ENCODE data around the gene ZCCHC7. TPM values are rescaled to one million over a fixed set of nuclear protein-coding genes. Genes with fewer than 3 reads are reported as not detected.

ZCCHC7 gene
- total RNA-seq, 4 donors from 2014 or later = 4.8 to 11.2 (median 6.9) TPM

- in situ Hi-C loops (cut with MboI; ENCODE audit: low sequenced_read_pairs in 4 of 4) = no loop called here
- no peak for TF ChIP-seq POLR2A (IDR thresholded peaks at IDR 0.05)
- TF ChIP-seq, protein P1, sequence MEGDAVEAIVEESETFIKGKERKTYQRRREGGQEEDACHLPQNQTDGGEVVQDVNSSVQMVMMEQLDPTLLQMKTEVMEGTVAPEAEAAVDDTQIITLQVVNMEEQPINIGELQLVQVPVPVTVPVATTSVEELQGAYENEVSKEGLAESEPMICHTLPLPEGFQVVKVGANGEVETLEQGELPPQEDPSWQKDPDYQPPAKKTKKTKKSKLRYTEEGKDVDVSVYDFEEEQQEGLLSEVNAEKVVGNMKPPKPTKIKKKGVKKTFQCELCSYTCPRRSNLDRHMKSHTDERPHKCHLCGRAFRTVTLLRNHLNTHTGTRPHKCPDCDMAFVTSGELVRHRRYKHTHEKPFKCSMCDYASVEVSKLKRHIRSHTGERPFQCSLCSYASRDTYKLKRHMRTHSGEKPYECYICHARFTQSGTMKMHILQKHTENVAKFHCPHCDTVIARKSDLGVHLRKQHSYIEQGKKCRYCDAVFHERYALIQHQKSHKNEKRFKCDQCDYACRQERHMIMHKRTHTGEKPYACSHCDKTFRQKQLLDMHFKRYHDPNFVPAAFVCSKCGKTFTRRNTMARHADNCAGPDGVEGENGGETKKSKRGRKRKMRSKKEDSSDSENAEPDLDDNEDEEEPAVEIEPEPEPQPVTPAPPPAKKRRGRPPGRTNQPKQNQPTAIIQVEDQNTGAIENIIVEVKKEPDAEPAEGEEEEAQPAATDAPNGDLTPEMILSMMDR (IDR thresholded peaks at IDR 0.05 in 4 of 5, conservative IDR thresholded peaks at IDR 0.05 in 1 of 5) = no peak
- intact Hi-C loops (cut with DNase I; ENCODE audit: low total_unique reads) = no loop called here
These were observed 101.2 kb downstream of the ZCCHC7 start for GRCh38 chr9:37221489-37222106.

GRCh38 chr9:37229455-37229854, 109.1 kb downstream of the ZCCHC7 start:
- TF ChIP-seq, protein P1 (IDR thresholded peaks at IDR 0.05 in 4 of 5, conservative IDR thresholded peaks at IDR 0.05 in 1 of 5) = no peak
- TF ChIP-seq POLR2A (IDR thresholded peaks at IDR 0.05) = no peak
- no peaks in the 10 kb centered on the region for H3K4me1 ChIP-seq
- in situ Hi-C loops (cut with MboI; ENCODE audit: low sequenced_read_pairs in 4 of 4) = no loop called here
- H3K9me3 ChIP-seq = no peaks in the 10 kb centered on the region
- no peak overlapping the region for H3K27ac ChIP-seq
- no peaks in the 10 kb centered on the region for H3K36me3 ChIP-seq
- ATAC-seq (no peak), DNase-seq (no peak)
- H3K27me3 ChIP-seq = no peaks in the 10 kb centered on the region
- intact Hi-C loops (cut with DNase I; ENCODE audit: low total_unique reads) = loop anchor here (5.0 kb wide), 1 partner anchor 37 kb away; no protein-coding TSS in a partner anchor
- H3K4me3 ChIP-seq = no peak overlapping the region

More at GRCh38 chr9:37221489-37222106, 101.2 kb downstream of the ZCCHC7 start:
- H3K9me3 ChIP-seq = no peaks in the 10 kb centered on the region
- H3K4me1 ChIP-seq = no peaks in the 10 kb centered on the region
- no peaks in the 10 kb centered on the region for H3K27me3 ChIP-seq
- ATAC-seq = no peak
- no peak for DNase-seq
- H3K4me3 ChIP-seq = no peak overlapping the region
- H3K27ac ChIP-seq = no peak overlapping the region
- no peaks in the 10 kb centered on the region for H3K36me3 ChIP-seq

DNA sequence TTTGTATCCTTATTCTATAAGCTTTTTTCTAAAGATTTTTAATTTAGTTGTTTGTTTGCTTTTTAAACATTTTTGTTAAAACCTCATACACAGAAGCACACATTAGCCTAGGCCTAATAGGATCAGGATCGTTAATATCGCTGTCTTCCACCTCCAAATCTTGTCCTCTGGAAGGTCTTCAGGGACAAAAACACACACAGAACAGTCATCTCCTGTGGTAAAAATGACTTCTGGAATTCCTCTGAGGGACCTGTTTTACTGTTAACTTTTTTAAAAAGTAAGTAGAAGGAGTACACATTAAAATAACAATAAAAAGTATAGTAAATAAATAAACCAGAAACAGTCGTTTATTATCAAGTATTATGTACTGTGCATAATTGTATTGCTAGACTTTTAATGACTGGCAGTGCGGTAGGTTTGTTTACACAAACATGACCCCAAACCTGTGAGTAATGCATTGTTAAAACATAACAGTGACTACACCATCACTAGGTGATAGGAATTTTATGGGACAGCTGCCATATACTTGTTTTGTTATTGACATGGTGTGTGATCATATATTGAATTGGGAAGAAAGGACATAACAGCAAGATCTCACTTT, 109.6 kb downstream of the ZCCHC7 start:
- DNase-seq = no peak

DNA sequence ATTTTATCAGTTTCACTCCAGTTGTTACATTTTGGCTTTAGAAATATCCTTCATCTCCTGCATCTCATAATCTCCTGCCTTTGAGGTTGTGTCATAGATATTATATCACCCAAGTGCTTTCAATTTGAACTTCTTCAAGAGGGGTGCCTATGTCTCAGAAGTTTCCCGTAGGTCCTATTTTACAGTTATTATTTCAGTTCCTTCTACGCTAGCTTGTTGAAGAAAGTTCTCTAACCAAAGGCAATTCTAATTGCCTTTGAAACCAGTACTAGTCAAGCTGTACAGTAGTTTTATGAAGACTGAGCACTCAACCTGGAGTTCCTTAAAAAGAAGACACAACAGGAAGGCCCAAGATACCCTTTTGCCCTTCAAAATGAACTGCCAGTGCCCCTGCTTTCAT, 116.4 kb downstream of the ZCCHC7 start:
- Histone ChIP-seq H3K27ac (no peak overlapping the region), H3K4me3 (no peak overlapping the region), H3K27me3 (no peaks in the 10 kb centered on the region), H3K36me3 (no peaks in the 10 kb centered on the region), H3K9me3 (no peaks in the 10 kb centered on the region), H3K4me1 (no peaks in the 10 kb centered on the region)
- DNase-seq (no peak), ATAC-seq (no peak)
- intact Hi-C loops (cut with DNase I; ENCODE audit: low total_unique reads) = no loop called here
- in situ Hi-C loops (cut with MboI; ENCODE audit: low sequenced_read_pairs in 4 of 4) = loop anchor here in 1 of 4 donors (10.0 kb wide), 1 partner anchor 58 kb away; no protein-coding TSS in a partner anchor
- TF ChIP-seq, protein P1 (IDR thresholded peaks at IDR 0.05 in 4 of 5, conservative IDR thresholded peaks at IDR 0.05 in 1 of 5) = no peak
- no peak for TF ChIP-seq POLR2A (IDR thresholded peaks at IDR 0.05)

More for the DNA sequence above, 109.6 kb downstream of the ZCCHC7 start:
- Histone ChIP-seq H3K4me1 (no peaks in the 10 kb centered on the region), H3K4me3 (no peak overlapping the region), H3K27ac (no peak overlapping the region), H3K9me3 (no peaks in the 10 kb centered on the region), H3K36me3 (no peaks in the 10 kb centered on the region), H3K27me3 (no peaks in the 10 kb centered on the region)
- no peak for ATAC-seq
- intact Hi-C loops (cut with DNase I; ENCODE audit: low total_unique reads) (loop anchor here (5.0 kb wide), 1 partner anchor 38 kb away; no protein-coding TSS in a partner anchor), in situ Hi-C loops (cut with MboI; ENCODE audit: low sequenced_read_pairs in 4 of 4) (loop anchor here in 1 of 4 donors (10.0 kb wide), 1 partner anchor 65 kb away; no protein-coding TSS in a partner anchor)
- TF ChIP-seq POLR2A (IDR thresholded peaks at IDR 0.05) = no peak
- TF ChIP-seq, protein P1 (IDR thresholded peaks at IDR 0.05 in 4 of 5, conservative IDR thresholded peaks at IDR 0.05 in 1 of 5) = no peak

Measured in gastrocnemius medialis (tissue), 4 donors.